ENCODE results near the gene DOCK3.
"Not testable (repeated sequence)": the region's sequence is repeated elsewhere in the genome, so short reads cannot be mapped to it uniquely, and the experiment has no call there.

DOCK3 gene

DNA sequence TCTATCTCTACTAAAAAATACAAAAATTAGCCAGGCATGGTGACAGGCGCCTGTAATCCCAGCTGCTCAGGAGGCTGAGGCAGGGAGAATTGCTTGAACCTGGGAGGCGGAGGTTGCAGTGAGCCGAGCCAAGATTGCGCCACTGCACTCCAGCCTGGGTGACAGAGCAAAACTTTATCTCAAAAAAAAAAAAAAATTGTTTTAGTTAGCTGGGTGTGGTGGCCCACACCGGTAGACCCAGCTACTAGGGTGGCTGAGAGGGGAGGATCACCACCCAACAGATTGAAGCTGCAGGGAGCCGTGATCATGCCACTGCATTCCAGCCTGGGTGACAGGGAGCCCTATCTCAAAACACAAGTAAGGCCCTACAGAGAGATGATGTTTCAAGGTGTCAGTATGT lies 712.6 kb downstream of the DOCK3 start:
- DNase-seq (ENCODE audit: low spot score): not testable (repeated sequence)

DNA sequence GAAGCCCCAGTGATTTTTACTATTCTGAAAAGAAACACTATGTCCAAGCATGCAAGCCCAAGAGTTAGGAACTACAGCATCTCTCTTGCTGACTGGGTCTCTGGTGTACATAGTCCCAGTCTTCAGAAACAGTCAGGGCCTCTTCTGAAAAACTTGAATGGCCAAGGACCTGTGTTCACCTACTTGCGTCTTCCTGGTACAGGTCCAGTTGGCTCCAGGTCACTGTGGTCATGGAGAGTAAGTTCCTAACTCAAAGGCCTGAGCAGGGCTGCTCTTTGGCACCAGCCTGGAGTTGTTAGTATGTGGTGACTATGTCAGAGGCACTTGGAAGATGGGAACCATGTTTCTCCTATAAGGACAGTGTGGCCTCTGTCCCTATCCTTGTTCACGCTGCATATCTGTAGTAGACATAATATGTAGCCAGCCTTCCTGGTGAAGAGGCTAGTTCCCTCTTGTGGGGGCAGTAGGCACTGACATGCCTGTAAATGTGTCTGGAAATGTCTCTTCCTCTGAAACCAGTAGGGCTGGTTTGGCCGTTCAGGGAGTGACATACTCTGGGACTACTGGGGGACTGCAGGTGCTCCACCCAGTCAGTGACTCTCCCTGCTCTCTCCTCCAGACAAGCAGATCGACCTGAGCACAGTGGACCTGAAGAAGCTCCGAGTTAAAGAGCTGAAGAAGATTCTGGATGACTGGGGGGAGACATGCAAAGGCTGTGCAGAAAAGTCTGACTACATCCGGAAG lies 713.7 kb downstream of the DOCK3 start:
- DNase-seq (ENCODE audit: low spot score): no peak

DNA sequence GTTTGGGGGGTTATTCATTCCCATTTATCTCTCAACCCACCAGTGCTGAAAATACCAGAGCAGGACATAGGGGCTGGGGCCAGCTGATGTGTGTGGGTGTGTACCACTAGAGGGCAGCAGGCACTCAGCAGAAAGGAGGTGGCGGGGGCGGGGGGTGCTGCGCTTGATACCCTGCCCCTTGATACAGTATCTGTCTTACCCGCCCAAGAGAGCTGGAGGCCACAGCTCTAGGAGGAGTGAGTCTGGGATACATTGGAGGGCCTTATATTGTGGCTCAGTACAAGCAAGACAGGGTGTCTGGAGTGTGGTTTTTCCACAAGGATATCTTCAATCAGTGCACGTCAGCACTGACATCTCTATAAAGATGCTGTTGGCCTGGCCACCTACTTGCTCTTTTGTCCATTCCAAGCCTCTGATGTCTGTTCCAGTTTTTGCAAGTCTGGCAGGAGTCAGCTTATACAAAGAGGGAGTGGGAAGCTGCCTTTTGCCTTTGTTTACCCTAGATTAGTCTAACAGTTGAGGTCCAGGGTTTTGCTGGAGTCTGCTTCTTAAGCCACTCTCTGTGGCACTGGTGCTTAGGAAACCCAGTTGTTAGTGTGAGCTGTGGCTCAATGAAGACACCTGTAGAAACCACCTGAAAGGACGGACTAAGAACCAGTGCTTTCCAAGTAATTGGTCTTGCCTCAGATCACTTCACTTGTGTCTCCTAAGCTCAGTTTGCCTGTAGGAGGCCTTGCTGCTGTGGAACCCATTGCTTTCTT lies 714.9 kb downstream of the DOCK3 start:
- peak; percentile 60 for DNase-seq (ENCODE audit: low spot score)

DNA sequence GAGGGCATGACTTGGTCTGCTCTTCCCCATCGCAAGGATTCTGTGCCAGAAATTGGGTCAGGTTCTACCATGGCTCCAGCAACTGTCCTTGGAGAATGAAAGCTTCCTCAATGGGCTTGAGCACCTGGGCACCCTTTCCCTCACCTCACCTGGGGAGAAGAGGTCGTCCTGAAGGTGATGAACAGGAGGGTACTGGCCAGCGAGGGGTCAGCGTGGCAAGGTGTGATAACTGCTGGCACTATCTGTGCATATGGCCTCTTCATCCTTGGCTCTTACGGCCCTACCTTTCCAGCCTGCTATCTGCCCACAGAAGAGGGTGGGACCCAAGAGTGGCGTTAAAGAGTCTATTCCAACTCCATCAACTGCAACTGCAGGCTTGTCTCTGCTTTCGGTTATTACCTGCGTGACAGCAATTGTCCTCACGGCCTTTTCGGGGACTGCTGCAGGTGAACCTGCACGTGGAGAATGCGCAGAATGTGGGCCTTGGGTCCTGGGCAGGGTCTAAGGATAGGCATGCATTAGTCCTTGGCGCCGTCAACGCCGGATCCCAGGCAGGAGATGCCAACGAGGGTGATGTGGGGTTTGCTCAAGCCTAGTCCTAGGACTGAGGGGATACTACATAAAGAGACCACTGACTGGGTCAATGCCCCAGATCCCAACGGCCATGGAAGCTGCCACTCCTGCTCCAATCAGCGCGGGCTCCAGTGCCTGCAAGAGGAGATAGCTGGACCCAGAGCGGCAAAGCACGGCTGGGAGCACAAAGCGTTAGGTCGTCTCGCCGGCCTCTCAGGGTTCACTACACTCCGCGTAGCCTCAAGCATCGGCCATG lies 715.7 kb downstream of the DOCK3 start:
- no peak for DNase-seq (ENCODE audit: low spot score)

DNA sequence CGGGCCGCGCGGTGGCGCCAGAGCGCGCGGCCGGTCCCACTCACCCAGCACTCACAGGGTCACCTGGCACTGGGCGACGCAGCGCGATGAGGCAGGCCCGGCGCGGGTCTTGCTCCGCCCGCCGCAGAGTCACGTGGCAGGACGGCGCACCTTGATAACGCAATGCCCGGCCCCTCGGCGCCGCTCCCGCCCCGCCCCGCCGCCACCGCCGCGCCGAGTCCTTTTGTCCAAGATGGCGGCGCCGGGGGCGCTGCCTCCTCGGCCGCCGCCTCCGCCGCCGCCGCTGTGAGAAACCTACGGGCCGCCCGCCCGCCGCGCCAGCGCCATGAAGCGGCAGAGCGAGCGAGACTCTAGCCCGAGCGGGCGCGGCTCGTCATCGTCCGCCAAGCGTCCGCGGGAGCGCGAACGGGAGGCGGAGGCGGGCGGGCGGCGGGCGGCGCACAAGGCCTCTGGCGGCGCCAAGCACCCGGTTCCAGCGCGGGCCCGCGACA lies 716.4 kb downstream of the DOCK3 start, which contains the start of gene RBM15B:
TSS of gene RBM15B (plus strand) at position 211 of the 491 bp plus-strand sequence. CDS start at position 326, 115 bp downstream.
- DNase-seq (ENCODE audit: low spot score): peak; percentile 97

DNA sequence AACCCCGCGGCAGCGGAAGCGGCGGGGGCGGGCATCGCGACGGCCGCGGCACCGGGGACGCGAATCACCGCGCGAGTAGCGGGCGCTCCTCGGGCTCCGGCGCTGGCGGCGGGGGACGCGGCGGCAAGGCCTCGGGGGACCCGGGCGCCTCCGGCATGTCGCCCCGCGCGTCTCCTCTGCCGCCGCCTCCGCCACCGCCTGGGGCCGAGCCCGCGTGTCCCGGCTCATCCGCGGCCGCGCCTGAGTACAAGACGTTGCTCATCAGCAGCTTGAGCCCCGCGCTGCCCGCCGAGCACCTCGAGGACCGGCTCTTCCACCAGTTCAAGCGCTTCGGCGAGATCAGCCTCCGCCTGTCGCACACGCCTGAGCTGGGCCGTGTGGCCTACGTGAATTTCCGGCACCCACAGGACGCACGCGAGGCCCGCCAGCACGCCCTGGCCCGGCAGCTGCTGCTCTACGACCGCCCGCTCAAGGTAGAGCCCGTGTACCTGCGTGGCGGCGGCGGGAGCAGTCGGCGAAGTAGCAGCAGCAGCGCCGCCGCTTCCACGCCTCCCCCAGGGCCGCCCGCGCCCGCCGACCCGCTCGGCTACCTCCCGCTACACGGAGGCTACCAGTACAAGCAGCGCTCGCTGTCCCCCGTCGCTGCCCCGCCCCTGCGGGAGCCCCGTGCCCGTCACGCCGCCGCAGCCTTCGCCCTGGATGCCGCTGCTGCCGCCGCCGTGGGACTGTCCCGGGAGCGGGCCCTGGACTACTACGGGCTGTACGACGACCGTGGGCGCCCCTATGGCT lies 717.0 kb downstream of the DOCK3 start:
- peak; percentile 50 for DNase-seq (ENCODE audit: low spot score)

DNA sequence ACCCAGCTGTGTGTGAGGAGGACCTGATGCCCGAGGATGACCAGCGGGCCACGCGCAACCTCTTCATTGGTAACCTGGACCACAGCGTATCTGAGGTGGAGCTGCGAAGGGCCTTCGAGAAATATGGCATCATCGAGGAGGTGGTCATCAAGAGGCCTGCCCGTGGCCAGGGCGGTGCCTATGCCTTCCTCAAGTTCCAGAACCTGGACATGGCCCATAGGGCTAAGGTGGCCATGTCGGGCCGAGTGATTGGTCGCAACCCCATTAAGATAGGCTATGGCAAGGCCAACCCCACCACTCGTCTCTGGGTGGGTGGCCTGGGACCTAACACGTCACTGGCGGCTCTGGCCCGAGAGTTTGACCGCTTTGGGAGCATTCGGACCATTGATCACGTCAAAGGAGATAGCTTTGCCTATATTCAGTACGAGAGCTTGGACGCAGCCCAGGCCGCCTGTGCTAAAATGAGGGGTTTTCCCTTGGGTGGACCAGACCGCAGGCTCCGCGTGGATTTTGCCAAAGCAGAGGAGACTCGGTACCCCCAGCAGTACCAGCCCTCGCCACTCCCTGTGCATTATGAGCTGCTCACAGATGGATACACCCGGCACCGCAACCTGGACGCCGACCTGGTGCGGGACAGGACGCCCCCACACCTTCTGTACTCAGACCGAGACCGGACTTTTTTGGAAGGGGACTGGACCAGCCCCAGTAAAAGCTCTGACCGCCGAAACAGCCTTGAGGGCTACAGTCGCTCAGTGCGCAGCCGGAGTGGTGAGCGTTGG lies 717.8 kb downstream of the DOCK3 start:
- DNase-seq (ENCODE audit: low spot score): no peak

DNA sequence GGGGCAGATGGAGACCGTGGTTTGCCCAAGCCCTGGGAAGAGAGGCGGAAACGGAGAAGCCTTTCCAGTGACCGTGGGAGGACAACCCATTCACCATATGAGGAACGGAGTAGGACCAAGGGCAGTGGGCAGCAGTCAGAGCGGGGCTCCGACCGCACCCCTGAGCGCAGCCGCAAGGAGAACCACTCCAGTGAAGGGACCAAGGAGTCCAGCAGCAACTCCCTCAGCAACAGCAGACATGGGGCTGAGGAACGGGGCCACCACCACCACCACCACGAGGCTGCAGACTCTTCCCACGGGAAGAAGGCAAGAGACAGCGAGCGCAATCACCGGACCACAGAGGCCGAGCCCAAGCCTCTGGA lies 718.4 kb downstream of the DOCK3 start:
- no peak for DNase-seq (ENCODE audit: low spot score)

DNA sequence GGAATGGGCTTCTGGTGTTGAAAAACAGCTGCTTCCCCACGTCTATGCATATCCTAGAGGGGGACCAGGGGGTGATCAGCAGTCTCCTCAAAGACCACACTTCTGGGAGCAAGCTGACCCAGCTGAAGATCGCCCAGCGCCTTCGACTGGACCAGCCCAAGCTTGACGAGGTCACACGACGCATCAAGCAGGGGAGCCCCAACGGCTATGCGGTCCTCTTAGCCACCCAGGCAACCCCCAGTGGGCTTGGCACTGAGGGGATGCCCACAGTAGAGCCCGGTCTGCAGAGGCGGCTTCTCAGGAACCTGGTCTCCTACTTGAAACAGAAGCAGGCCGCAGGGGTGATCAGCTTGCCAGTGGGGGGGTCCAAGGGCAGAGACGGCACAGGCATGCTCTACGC lies 718.8 kb downstream of the DOCK3 start:
- no peak for DNase-seq (ENCODE audit: low spot score)

DNA sequence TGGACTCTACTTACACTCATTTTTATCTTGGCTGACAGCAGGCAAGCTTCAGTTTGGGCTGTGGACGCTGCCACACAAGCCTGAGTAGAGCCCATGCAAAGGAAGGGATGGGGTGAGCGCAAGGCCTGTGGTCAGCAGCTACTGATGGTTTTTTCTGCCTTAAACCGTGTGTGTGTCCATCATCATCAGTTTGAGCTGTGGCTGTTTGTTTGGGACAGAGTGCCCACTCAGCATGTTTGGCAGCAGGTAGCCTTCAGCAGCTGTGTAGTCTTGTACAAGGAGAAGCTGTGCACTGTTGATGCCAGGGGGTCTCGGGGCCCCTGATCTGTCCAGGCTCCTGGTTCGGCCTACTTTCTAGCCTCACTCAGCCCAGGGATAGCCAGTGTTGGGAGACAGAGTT lies 719.8 kb downstream of the DOCK3 start:
- no peak for DNase-seq (ENCODE audit: low spot score)

DNA sequence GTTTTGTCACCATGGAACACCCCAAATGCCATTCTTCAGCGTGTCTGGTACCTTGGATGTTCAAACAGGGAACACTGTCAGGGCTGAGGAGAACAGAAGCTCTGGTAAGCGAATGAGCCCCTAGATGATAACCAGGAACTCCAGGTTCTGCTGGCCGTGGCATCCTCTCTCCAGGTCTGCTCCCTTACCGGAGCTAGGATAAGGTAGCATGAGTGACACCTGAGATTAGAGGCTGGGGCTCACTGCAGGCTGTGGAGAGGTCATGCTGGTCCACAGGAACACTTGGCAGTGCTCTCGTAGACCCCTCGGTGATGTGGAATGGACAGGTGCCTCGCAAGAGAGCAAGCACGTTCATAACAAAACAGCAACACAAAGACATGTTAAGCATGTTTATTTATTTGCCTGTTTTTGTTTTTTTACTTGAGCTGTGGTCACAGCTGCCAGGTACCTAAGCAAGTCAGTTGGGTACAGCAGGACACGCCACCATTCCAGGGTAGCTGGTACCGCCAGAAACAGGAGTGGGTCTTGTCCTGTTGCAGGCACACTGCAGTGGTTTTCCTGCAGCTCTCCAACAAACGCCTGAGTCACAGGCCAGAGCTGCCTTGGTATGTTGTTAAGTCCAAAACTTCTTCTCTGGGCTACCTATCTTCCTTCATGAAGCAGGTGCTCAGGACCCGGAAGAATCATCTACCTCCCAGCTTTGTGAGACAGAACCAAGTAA lies 720.9 kb downstream of the DOCK3 start:
- DNase-seq (ENCODE audit: low spot score): no peak

DNA sequence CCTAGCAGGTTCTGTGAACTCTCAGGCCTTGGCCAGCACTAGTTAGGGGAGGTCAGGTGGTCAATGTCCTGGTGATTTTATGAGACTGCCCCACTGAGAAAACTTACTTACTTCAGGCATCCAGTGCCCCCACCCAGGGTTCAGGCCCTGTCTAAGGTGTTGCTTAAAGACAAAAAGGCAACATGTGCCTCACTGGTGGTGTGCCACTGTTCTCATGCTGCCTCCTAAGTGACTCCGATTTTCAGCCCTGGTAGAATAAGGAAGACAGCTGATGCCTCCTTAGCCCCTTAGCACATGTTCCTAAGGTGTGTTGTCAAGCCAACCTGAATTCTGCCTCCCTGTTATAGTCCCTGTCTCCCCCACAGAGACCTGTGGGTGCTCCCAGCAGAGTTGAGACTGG lies 721.7 kb downstream of the DOCK3 start:
- DNase-seq (ENCODE audit: low spot score): no peak

DNA sequence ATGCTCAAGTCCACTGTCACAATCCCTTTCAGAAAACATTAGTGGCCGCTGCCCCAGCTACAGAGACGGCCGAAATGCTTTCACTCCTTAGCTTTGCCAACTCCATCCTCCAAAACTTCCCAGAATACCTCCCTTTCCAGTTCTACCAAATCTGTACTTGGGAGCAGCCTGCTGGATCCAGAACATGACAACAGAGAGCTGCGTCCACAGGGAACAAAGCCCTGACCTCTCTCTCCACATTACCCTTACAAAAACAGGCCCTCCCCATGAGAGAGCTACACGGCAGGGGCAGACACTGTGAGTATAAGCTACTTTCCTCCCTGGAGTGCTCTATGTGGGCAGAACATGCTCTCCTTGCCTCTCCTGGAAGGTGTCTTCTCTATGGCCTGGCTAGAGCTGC lies 722.7 kb downstream of the DOCK3 start:
- no peak for DNase-seq (ENCODE audit: low spot score)

DNA sequence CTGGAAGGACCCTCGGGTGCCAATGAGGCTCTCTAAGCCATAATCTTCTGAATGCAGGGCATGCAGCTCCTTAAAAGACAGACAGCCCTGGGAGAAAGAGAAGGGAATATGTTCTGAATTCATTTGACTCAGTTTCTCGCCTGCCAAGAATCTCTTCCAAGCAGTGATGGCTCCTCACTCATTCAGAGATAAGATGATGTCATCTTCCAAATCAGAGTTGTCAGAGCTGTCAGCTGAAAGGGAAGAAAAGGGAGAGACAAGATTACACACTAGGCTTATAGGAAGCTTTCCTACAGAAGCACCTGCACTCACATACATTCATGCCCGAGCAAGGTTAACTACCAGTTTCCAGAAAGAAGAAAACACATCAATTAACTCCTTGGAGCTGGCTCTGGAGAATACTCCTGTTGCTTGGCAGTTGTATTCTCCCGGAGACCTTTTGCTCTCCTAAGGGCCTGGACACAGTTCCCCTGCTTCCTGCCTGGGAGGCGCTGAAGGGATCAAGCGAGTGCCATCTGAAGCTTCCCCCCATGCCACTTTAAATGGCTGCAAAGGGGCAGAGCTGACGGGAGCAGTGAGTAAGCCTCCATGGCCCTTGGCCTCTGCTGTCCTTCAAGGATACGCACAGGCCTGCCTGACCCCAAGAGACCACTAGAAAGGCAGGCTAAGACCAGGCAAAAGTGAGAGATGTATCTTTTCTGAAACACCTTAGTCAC lies 724.0 kb downstream of the DOCK3 start:
- no peak for DNase-seq (ENCODE audit: low spot score)

DNA sequence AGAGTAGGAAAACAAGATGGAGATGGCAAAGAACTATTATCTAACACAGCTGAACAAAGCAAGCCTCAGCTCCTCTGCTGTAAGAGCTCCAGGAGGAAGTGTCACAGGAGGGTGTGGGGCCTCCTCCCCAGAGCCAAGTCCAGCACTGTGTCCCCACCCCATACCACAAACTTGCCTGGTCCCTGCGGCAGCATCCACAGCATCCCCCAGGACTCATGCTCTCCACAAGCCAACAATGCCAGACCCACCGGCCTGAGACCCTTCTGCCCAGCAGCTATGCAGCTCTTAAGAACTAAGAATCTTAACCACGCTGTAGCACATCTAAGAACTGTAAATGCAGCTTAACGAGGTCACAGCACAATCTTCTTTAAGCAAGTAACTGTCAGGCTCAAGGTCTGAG lies 725.4 kb downstream of the DOCK3 start:
- no peak for DNase-seq (ENCODE audit: low spot score)

DNA sequence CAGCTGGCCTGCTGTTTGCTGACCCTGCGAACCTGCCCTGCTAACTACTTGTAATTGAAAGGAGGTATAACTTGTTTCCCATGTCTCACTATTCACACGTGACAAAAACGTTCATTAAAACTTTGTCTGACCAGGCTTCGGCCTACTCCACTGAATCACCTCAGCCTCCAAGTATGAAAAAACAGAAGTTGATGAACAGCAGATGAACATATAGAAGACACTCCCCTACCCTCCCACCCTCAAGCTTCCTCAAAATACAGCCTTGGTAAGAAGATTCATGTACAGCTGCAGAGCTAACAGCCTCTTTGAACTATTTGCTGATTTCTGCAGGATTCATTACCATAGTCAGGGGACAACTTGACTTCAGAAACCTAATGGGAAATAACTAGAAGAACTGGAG lies 727.0 kb downstream of the DOCK3 start:
- no peak for DNase-seq (ENCODE audit: low spot score)

DNA sequence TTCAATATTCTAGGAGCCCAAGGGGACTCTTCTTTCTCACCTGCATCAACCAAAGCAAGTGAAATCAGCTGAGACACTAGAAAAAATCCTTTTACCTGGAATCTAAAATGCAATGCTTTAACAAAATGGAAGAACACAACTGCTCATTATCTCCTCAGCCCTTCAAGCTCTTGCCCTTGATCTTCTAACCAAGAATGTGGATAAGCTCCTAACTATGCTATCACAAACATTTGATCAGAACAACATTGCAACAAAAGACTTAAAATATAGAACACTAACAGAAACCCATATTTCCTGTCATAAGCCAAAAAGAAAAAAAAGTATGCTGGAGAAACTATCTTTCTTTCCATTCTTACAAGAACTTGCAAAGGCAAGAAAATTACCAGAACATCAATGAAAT lies 728.9 kb downstream of the DOCK3 start:
- DNase-seq (ENCODE audit: low spot score): no peak

DNA sequence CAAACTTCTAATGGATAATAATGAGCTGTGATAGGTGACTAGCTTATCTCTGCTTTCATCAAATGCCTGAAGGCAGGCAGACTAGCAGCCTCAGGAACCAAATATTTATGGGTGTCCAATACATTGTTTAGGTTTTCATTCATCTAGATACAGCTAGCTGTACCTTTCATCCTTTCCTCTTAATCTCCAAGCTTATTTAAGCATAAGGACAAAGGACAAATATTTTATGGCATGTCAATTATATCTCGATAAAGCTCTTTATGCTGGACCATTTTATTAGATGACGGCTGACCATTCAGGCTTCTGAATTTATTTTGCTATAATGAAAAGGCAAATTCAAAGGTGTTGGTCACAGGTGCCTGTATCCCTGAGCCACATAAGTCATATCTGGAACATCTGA lies 733.3 kb downstream of the DOCK3 start:
- no peak for DNase-seq (ENCODE audit: low spot score)

DNA sequence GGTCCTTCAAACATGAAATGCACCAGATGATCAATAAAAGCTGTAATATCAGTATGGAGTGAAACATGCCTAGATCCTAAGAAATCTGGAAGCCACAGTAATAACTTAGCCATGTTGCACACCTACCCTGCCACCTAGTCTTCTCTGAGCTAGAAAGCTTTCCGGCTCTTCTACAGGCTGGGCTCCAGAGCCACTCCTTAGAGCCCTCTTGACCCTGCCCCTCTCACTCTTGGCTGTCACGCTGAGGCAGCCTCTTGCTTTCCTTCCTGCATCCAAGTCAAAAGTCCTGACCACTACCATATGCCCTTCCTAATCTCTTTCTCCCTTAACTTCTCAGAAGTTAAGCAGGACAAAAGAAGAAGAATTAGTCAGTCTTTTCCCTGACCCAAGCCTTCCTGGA lies 734.1 kb downstream of the DOCK3 start:
- DNase-seq (ENCODE audit: low spot score): no peak

DNA sequence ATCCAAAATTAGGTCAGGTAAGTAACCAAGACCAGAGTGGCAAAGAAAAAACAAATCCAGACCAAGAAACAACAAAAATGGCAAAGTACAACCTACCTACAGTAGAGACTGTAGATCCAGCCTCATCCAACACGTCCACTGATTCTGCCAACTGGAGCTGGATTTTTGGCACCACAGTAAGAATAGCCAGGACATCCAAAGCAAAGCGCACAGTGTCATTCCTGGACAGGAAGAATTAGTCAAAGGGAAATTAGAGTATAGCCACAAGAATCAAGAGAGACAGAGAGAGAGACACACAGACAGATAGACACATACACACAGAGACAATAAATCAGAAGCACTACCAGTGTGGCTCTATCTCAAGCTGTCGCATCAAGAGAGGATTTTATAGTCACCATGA lies 747.5 kb downstream of the DOCK3 start:
- DNase-seq (ENCODE audit: low spot score): no peak

Data from CD4-positive, alpha-beta T cell treated with Interleukin-2 at 100 ng/mL for 4 hours (primary cell).